ENCODE data around the gene PSMG4. TPM values are rescaled to one million over a fixed set of nuclear protein-coding genes. Genes with fewer than 3 reads are reported as not detected.

The PSMG4 gene
- total RNA-seq, 1 experiment from 2014 or later, result 35.0 TPM

GRCh38 chr6:3289664-3290055 is 30.9 kb downstream of the PSMG4 start (continued):
- no peak for TF ChIP-seq REST (IDR thresholded peaks at IDR 0.05; ENCODE audit: low read depth)
- TF ChIP-seq MAX (IDR thresholded peaks at IDR 0.05), result no peak
- TF ChIP-seq SRF (IDR thresholded peaks at IDR 0.05; ENCODE audit: low read depth), result no peak
- no peak for TF ChIP-seq JUND (IDR thresholded peaks at IDR 0.05)
- TF ChIP-seq EZH2 (IDR thresholded peaks at IDR 0.05), result no peak
- TF ChIP-seq POLR2AphosphoS5 (IDR thresholded peaks at IDR 0.05; ENCODE audit: low read depth, low read length), result no peak
- no peak for TF ChIP-seq POLR2A (IDR thresholded peaks at IDR 0.05; ENCODE audit: borderline replicate concordance, extremely low read depth, insufficient read depth, insufficient read length)
- TF ChIP-seq RAD21 (IDR thresholded peaks at IDR 0.05; ENCODE audit: low read depth), result no peak

- intact Hi-C loops (cut with micrococcal nuclease), result no loop called here
- RAD21 ChIA-PET (ENCODE audit: low non-redundant PET in 1 of 2, low total read pairs in 2 of 2, uncharacterized antibody in 2 of 2, unreplicated experiment in 2 of 2), result no interaction called here
- POLR2A ChIA-PET, result no interaction called here
- Histone ChIP-seq H3K27ac (ENCODE audit: low read depth, low read length) (no peak overlapping the region), H3K9me3 (ENCODE audit: control insufficient read depth in 1 of 2, insufficient read depth in 1 of 2, low read depth in 1 of 2, low read length in 2 of 2) (no peaks in the 10 kb centered on the region), H3K9ac (ENCODE audit: low read length) (no peak overlapping the region), H3K27me3 (ENCODE audit: insufficient read depth, low read length) (no peaks in the 10 kb centered on the region), H4K20me1 (ENCODE audit: insufficient read depth) (no peaks in the 10 kb centered on the region), H3K79me2 (ENCODE audit: insufficient read depth, low read length) (no peaks in the 10 kb centered on the region), H3K4me2 (ENCODE audit: low read length) (no peak overlapping the region), H2AFZ (ENCODE audit: low read depth, low read length, poor library complexity, severe bottlenecking) (no peak overlapping the region), H3K9me2 (ENCODE audit: insufficient read depth) (no peaks in the 10 kb centered on the region), H3K4me1 (ENCODE audit: control insufficient read depth in 1 of 2, insufficient read depth in 2 of 2, low read length in 2 of 2) (no peaks in the 10 kb centered on the region), H3K36me3 (ENCODE audit: control insufficient read depth in 1 of 2, insufficient read depth in 2 of 2, low read length in 2 of 2) (no peaks in the 10 kb centered on the region), H3K4me3 (replicated peaks in 1 of 2; ENCODE audit: low read depth in 1 of 2, low read length in 2 of 2) (no peak overlapping the region)
- no TSS peak for BruUV-seq (replicated peaks)
- ATAC-seq (no peak), DNase-seq (ENCODE audit: low read depth, low spot score) (no peak)
- CTCF ChIA-PET, result no interaction called here
- TF ChIP-seq CEBPB (IDR thresholded peaks at IDR 0.05; ENCODE audit: low read depth) (no peak), ZNF274 (IDR thresholded peaks at IDR 0.05; ENCODE audit: low read depth, low read length) (no peak), RAD21 (IDR thresholded peaks at IDR 0.05; ENCODE audit: low read depth) (no peak), EZH2 (IDR thresholded peaks at IDR 0.05) (no peak), ZBTB33 (IDR thresholded peaks at IDR 0.05; ENCODE audit: extremely low read depth, insufficient replicate concordance, low read length) (no peak), YY1 (IDR thresholded peaks at IDR 0.05; ENCODE audit: extremely low read depth, insufficient replicate concordance, low read depth, low read length) (no peak), TCF7L2 (IDR thresholded peaks at IDR 0.05; ENCODE audit: borderline replicate concordance, extremely low read depth, insufficient read depth, insufficient read length) (no peak), ATF3 (IDR thresholded peaks at IDR 0.05) (no peak), CTCF (IDR thresholded peaks at IDR 0.05 in 2 of 3, conservative IDR thresholded peaks at IDR 0.05 in 1 of 3; ENCODE audit: borderline replicate concordance in 1 of 3, insufficient read depth in 1 of 3, low read depth in 2 of 3, low read length in 2 of 3) (no peak)
Measured at GRCh38 chr6:3290149-3290930, 31.6 kb downstream of the PSMG4 start.
